HepG2 (cell line): ENCODE data around the gene ACE. TPM values are rescaled to one million over a fixed set of nuclear protein-coding genes. Genes with fewer than 3 reads are reported as not detected.

Experiments used
- BRCA1 ChIP-seq: sonication (generic); formaldehyde crosslinking; IDR thresholded peaks from 2 replicates; pipeline ENCODE4 v1.4.0; 2020; ENCODE audit warnings: missing genetic modification reagents
- CBX5 ChIP-seq: sonication (generic); formaldehyde crosslinking; IDR thresholded peaks from 2 replicates; pipeline ENCODE4 v1.4.0; 2020; ENCODE audit warnings: missing genetic modification reagents, borderline replicate concordance
- CEBPB ChIP-seq: IDR thresholded peaks from 2 replicates; pipeline ENCODE4 v1.6.1; 2011; ENCODE audit warnings: low read depth, low read length, improper control_type of control experiment, borderline replicate concordance
- ETV5 ChIP-seq: IDR thresholded peaks from 2 replicates; pipeline ENCODE4 v1.6.1; 2018; ENCODE audit warnings: missing biosample characterization, missing genetic modification reagents, inconsistent platforms, borderline replicate concordance
- FOXK1 ChIP-seq: sonication (generic); formaldehyde crosslinking; IDR thresholded peaks from 2 replicates; pipeline ENCODE4 v1.4.0; 2020; ENCODE audit warnings: low read depth, missing genetic modification reagents, borderline replicate concordance
- GMEB1 ChIP-seq: sonication (generic); formaldehyde crosslinking; IDR thresholded peaks from 2 replicates; pipeline ENCODE4 v1.5.1; 2020; ENCODE audit warnings: missing genetic modification reagents, mild to moderate bottlenecking, borderline replicate concordance
- GTF2F1 ChIP-seq: fragments of 150-350 bp; IDR thresholded peaks from 2 replicates; pipeline ENCODE4 v1.6.1; 2014; ENCODE audit warnings: low read length
- HIC2 ChIP-seq: sonication (generic); formaldehyde crosslinking; IDR thresholded peaks from 2 replicates; pipeline ENCODE4 v1.9.0; 2022; ENCODE audit warnings: low read depth, missing genetic modification reagents
- HINFP ChIP-seq: sonication (generic); formaldehyde crosslinking; IDR thresholded peaks from 2 replicates; pipeline ENCODE4 v1.4.0; 2020; ENCODE audit warnings: low read depth, mild to moderate bottlenecking, missing genetic modification reagents
- MIER3 ChIP-seq: IDR thresholded peaks from 2 replicates; pipeline ENCODE4 v1.6.1; 2016; ENCODE audit warnings: missing compliant biosample characterization, borderline replicate concordance
- RELA ChIP-seq: sonication (generic); formaldehyde crosslinking; IDR thresholded peaks from 2 replicates; pipeline ENCODE4 v1.4.0; 2020; ENCODE audit warnings: missing genetic modification reagents
- SMAD9 ChIP-seq: sonication (generic); formaldehyde crosslinking; IDR thresholded peaks from 2 replicates; pipeline ENCODE4 v1.5.1; 2020; ENCODE audit warnings: mild to moderate bottlenecking, missing genetic modification reagents
- TCF7 ChIP-seq: sonication (generic); IDR thresholded peaks from 2 replicates; pipeline ENCODE4 v1.6.1; 2016; ENCODE audit warnings: antibody characterized with exemption, low read depth
- ZFP90 ChIP-seq: sonication (generic); formaldehyde crosslinking; IDR thresholded peaks from 2 replicates; pipeline ENCODE4 v1.8.0; 2022; ENCODE audit warnings: missing genetic modification reagents, mild to moderate bottlenecking, inconsistent platforms, borderline replicate concordance
- ZNF143 ChIP-seq: sonication (generic); formaldehyde crosslinking; IDR thresholded peaks from 2 replicates; pipeline ENCODE4 v1.4.0; 2020; ENCODE audit warnings: missing genetic modification reagents
- ZNF205 ChIP-seq: IDR thresholded peaks from 2 replicates; pipeline ENCODE4 v1.6.1; 2018; ENCODE audit warnings: missing biosample characterization, missing genetic modification reagents
- ZNF263 ChIP-seq: sonication (generic); formaldehyde crosslinking; IDR thresholded peaks from 2 replicates; pipeline ENCODE4 v1.4.0; 2020; ENCODE audit warnings: missing genetic modification reagents
- ZNF441 ChIP-seq: sonication (generic); formaldehyde crosslinking; IDR thresholded peaks from 2 replicates; pipeline ENCODE4 v1.7.0; 2021; ENCODE audit warnings: missing genetic modification reagents, borderline replicate concordance
- ZNF589 ChIP-seq: sonication (generic); formaldehyde crosslinking; conservative IDR thresholded peaks from 2 replicates; pipeline ENCODE4 v1.8.0; 2022; ENCODE audit warnings: mild to moderate bottlenecking, moderate library complexity, missing genetic modification reagents
- ZNF660 ChIP-seq: sonication (generic); formaldehyde crosslinking; IDR thresholded peaks from 2 replicates; pipeline ENCODE4 v1.5.1; 2020; ENCODE audit warnings: mild to moderate bottlenecking, low read depth, missing genetic modification reagents, borderline replicate concordance
- ZNF724P ChIP-seq: sonication (generic); formaldehyde crosslinking; IDR thresholded peaks from 2 replicates; pipeline ENCODE4 v1.8.0; 2022; ENCODE audit warnings: missing genetic modification reagents, borderline replicate concordance
- ZNF737 ChIP-seq: sonication (generic); formaldehyde crosslinking; IDR thresholded peaks from 2 replicates; pipeline ENCODE4 v1.5.0; 2020; ENCODE audit warnings: missing genetic modification reagents, mild to moderate bottlenecking, borderline replicate concordance
- ZNF768 ChIP-seq: sonication (generic); formaldehyde crosslinking; IDR thresholded peaks from 2 replicates; pipeline ENCODE4 v1.4.0; 2020; ENCODE audit warnings: missing genetic modification reagents
- ZSCAN29 ChIP-seq: sonication (generic); formaldehyde crosslinking; conservative IDR thresholded peaks from 2 replicates; pipeline ENCODE4 v1.4.0; 2020; ENCODE audit warnings: mild to moderate bottlenecking, missing genetic modification reagents
- ZSCAN9 ChIP-seq: IDR thresholded peaks from 2 replicates; pipeline ENCODE4 v1.6.1; 2016; ENCODE audit warnings: borderline replicate concordance
- polyA plus RNA-seq, 8 experiments: library from polyadenylated mRNA; depleted of rRNA in 3 of 8; stranded (reverse) in 7 of 8; unstranded in 1 of 8; fragments of >200 nt; fragmentation: Illumina TruSeq in 4 of 8; extraction: Trizol in 4 of 8; gene quantifications; 2 replicates each; pipeline versions ENCODE4 v1.2.1 to v1.2.3, GENCODE V29; 2011 to 2016; ENCODE audit warnings: low read depth in 4 of 8, missing spikeins in 1 of 8, mixed read lengths in 1 of 8; ENCODE audit not compliant: insufficient read depth in 1 of 8
- total RNA-seq, 5 experiments: library from RNA; depleted of rRNA; stranded (reverse); fragments of >200 nt; fragmentation: Illumina TruSeq; extraction: Trizol; gene quantifications; 2 replicates each; pipeline ENCODE4 v1.2.3, GENCODE V29; 2016; ENCODE audit warnings: low read depth in 1 of 5

The ACE gene
- total and polyA plus RNA-seq, 2 of the 13 experiments (the other 11 are each of a cell fraction or from before 2014, with no cell fraction given), result 0.08 to 0.13 TPM

GRCh38 chr17:63531022-63531965 lies 54.4 kb downstream of the ACE start (continued):
- TF ChIP-seq GMEB1 (CRISPR knock-in tag) (peak; percentile 61; the same call in 1 of the 2 replicates), ZNF589 (peak; percentile 60; the same call in 1 of the 2 replicates), ZNF263 (CRISPR knock-in tag) (peak; percentile 59; the same call in 1 of the 2 replicates), ZNF660 (CRISPR knock-in tag) (no peak), HINFP (peak; percentile 81), ZNF768 (CRISPR knock-in tag) (no peak), TCF7 (peak; percentile 89), SMAD9 (CRISPR knock-in tag) (no peak; the same call in 1 of the 2 replicates), ZNF737 (CRISPR knock-in tag) (0 out of 2 replicates have a peak, but pooled peaks have one; percentile 46), MIER3 (CRISPR knock-in tag) (peak; percentile 88; the same call in 1 of the 2 replicates), FOXK1 (CRISPR knock-in tag) (peak; percentile 60; the same call in 1 of the 2 replicates), HIC2 (peak; percentile 91; the same call in 1 of the 2 replicates), ZFP90 (CRISPR knock-in tag) (peak; percentile 100), ZNF205 (CRISPR knock-in tag) (peak; percentile 86), ZSCAN29 (CRISPR knock-in tag) (peak; percentile 87), ETV5 (CRISPR knock-in tag) (peak; percentile 90), ZNF724P (peak; percentile 30; the same call in 1 of the 2 replicates), ZNF441 (CRISPR knock-in tag) (no peak; the same call in 1 of the 2 replicates), CBX5 (CRISPR knock-in tag) (peak; percentile 70; the same call in 1 of the 2 replicates), RELA (CRISPR knock-in tag) (no peak), ZSCAN9 (CRISPR knock-in tag) (peak; percentile 94), BRCA1 (CRISPR knock-in tag) (0 out of 2 replicates have a peak, but pooled peaks have one; percentile 66), GTF2F1 (no peak), CEBPB (peak; percentile 95), ZNF143 (CRISPR knock-in tag) (no peak)
